Retinal pigment epithelial cell (primary cell): ENCODE measurements around the gene TASOR2.

Experiments
- DNase-seq: peaks from one replicate; pipeline ENCODE4 v3.0.0-alpha.2; 2010; ENCODE audit warnings: low read depth
- H3K4me3 ChIP-seq: 2 replicates; pipeline ENCODE4 v1.5.1; 2011; ENCODE audit warnings: mild to moderate bottlenecking, low read length, control low read depth, moderate library complexity
- TF ChIP-seq, protein P1 (sequence below): conservative IDR thresholded peaks from 2 replicates; pipeline ENCODE4 v1.5.1; 2011; ENCODE audit warnings: low read depth, low read length, control low read depth, inconsistent platforms

Gene TASOR2

DNA sequence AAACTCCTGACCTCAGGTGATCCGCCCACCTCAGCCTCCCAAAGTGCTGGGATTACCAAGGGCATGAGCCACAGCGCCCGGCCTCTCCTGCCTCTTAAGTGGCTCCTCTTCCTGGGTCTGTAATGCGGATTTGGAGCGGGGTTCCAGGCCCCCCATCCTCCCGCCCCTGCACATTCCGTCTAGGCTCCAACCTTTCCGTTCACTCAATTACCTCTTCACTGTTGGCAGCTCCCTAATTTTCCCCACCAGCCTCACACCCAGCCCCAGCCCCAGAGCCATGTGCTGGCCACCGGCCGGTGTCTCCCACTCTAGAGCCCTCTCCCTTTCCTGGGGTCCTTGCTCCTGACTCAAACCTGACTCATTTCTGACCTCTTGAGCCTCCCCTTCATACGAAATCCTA lies 34.9 kb upstream of the TASOR2 start:
- no peak for DNase-seq
- TF ChIP-seq, protein P1, sequence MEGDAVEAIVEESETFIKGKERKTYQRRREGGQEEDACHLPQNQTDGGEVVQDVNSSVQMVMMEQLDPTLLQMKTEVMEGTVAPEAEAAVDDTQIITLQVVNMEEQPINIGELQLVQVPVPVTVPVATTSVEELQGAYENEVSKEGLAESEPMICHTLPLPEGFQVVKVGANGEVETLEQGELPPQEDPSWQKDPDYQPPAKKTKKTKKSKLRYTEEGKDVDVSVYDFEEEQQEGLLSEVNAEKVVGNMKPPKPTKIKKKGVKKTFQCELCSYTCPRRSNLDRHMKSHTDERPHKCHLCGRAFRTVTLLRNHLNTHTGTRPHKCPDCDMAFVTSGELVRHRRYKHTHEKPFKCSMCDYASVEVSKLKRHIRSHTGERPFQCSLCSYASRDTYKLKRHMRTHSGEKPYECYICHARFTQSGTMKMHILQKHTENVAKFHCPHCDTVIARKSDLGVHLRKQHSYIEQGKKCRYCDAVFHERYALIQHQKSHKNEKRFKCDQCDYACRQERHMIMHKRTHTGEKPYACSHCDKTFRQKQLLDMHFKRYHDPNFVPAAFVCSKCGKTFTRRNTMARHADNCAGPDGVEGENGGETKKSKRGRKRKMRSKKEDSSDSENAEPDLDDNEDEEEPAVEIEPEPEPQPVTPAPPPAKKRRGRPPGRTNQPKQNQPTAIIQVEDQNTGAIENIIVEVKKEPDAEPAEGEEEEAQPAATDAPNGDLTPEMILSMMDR: no peak
- H3K4me3 ChIP-seq: no peak overlapping the region

DNA sequence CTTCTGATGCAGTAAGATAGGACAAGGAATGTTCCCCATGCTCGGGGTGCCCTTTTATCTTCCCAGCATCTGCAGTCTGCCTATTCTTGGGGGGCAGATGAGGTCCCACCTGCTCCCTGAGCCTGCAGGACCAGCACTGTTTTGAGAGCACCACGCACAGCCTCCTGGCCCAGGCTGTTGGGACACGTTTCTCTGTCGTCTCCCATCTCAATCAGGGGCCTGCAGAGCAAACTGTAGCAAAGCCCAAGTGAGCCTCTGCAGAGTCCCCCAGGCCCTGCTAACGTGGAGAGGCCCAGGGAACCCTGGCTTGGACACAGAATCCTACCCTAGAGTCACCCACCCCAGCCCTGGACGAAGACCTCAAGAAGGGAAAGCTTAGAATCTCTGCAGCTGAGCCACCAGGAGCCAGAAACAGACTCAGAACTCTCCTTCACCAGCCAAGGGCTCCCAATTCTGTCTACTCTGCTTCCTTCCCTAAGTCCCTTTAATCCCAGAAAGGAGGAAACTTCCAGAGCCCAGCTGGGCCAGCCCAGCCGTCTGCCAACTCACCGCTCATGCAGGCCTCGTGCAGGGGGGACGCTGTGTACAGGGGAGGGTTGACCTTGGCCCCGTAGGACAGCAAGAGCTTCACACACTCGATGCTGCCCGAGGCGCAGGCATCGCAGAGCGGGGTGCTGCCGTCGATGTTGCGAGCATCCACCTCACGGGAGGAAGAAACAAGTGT lies 33.8 kb upstream of the TASOR2 start:
- no peak overlapping the region for H3K4me3 ChIP-seq
- no peak for DNase-seq
- TF ChIP-seq, protein P1: no peak

DNA sequence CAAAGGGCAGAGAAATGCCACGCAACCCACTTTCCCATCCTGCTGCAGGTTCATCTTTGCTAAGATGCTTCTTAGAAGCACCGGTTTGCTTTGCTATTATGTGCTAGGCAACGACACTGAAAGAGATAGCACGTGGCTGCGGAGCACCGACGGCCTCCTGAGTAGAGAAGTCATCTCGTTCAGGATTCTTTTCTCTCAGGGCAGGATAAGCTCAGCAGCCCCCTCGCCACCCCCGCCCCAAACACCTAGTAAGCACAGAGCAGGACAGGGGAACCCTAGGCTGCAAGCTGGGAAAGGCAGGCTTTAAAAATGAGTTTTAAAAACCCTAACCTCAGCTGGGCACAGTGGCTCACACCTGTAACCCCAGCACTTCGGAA lies 33.3 kb upstream of the TASOR2 start:
- TF ChIP-seq, protein P1: no peak
- no peak overlapping the region for H3K4me3 ChIP-seq
- no peak for DNase-seq

DNA sequence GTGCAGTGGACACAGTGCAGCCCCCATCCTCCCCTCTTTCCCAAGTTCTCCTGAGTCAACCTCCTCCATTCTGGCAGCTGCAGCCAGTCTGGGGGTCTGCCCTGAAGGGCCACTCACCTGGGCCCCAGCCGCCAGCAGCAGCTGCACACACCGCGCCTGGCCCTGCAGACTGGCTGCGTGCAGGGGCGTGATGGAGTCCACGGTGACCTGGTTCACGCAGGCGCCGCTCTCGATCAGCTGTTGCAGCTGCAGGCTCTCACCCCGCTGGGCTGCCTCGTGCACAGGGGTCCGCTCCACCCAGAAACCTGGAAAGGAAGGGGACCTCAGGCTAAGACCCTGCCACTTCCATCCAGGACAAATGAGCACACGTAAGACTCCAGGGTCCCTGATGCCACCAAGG lies 31.9 kb upstream of the TASOR2 start:
- no peak for DNase-seq
- no peak overlapping the region for H3K4me3 ChIP-seq
- TF ChIP-seq, protein P1: no peak

DNA sequence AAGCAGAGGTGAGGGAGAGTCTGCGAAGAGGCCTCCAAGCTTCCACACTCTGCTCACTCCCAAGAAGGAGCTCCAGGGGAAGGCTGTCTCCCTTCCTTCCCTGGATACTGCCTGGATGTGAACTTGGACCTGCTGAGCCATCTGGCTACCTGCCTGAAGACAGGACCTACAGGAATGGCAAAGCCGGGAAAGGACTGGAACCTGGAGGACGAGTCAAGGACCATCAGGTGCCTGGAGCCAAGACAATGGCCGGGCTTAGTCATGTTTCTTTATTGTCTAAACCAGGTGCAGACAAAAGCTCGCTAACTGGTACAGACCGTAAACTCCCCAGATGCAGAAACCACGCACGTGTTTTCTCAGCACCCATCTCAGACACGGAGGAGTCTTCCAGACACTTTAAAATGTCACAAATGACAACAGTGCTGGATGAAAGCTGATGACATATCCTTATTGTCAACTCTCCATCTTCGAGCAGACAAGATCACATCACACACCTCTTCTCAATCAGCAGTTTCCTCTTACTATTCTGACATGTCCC lies 30.4 kb upstream of the TASOR2 start:
- H3K4me3 ChIP-seq: no peak overlapping the region
- TF ChIP-seq, protein P1: no peak
- no peak for DNase-seq

DNA sequence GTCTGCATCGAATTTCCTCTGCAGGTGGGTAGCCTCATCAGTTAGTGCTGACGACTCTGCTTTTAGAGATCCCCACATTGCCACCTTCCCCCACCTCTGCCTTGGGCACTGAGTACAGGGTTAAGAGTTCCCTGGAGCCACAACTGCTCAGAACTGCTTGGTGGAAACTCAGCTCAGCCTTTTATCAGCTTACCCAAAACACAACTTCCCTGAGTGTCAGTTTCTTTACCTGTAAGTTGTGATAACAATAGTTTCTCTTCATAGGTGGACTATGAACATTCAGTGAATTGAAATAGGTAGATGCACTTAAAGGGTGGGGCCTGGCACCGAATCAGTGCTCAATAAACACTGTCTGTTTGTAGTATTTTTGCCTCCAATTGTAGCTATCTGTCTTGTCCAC lies 29.5 kb upstream of the TASOR2 start:
- no peak overlapping the region for H3K4me3 ChIP-seq
- no peak for DNase-seq
- TF ChIP-seq, protein P1: no peak

DNA sequence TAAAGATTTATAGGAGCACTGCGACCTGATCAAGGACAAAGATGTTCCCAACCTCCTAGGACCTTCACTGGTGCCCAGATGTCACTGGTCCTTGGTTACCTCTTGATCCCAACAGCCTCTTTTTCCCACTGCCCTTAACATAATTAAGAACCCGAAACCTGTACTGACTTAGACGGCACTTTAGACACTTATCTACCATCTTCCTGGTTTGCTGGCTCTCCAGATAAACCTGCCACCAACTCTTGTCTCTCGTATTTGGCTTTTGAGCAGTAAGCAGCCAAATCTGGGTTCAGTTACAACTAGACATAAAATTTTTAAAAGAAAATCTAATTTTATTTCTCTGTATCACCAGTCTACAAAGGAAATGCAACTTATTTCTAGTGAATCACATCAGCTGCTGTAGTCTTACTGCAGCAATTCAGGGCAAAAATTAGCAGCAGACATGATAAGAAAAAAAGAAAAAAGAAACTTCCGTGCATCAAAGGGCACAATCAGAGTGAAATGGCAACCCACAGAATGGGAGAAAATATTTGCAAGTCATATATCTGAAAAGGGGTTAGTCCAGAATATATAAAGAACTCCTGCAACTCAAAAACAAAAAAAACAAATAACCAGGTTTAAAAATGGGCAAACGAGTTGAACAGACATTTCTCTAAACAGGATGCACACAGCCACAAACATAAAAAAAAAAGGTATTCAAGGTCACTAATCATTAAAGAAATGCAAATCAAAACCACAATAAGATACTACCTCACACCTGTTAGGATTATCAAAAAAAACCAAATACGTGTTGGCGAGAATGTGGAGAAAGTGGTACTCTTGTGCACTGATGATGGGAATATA lies 27.7 kb upstream of the TASOR2 start:
- no peak overlapping the region for H3K4me3 ChIP-seq
- no peak for DNase-seq
- TF ChIP-seq, protein P1: no peak
